ENCODE data around the gene PCDHGA12.

PCDHGA12 gene

GRCh38 chr5:141420855-141421488 is 9.3 kb upstream of the PCDHGA12 start, which contains the start of gene PCDHGA11:
PCDHGA11 (plus strand) TSS chr5:141421051; CDS start chr5:141421228, 177 bp downstream.
- no peak within 1 kb of the TSS for H3K4ac ChIP-seq (ENCODE audit: low read depth, low read length)
- H3K79me1 ChIP-seq (ENCODE audit: low read length): peaks cover 5% of the 10 kb centered on the region
- no peak within 1 kb of the TSS for H4K8ac ChIP-seq (ENCODE audit: low read depth, low read length)
- no peak within 1 kb of the TSS for H2BK120ac ChIP-seq (ENCODE audit: insufficient read depth, low read length, poor library complexity)
- H4K12ac ChIP-seq (ENCODE audit: low read depth, low read length): no peak within 1 kb of the TSS
- no peaks in the 10 kb centered on the region for H3K79me2 ChIP-seq (ENCODE audit: control insufficient read depth, insufficient read depth, low read length, poor library complexity)
- no peak within 1 kb of the TSS for H2BK5ac ChIP-seq (ENCODE audit: low read depth, low read length, poor library complexity)
- peak; percentile 55 to 88 for DNase-seq
- no peak within 1 kb of the TSS for H3K4me2 ChIP-seq (ENCODE audit: low read length)
- peak within 1 kb of the TSS; percentile 42 for H2AFZ ChIP-seq (ENCODE audit: insufficient read depth, low read length, poor library complexity)
- no peak within 1 kb of the TSS for H3K14ac ChIP-seq (ENCODE audit: low read length)
- no peak within 1 kb of the TSS for H3K27ac ChIP-seq (ENCODE audit: low read depth, low read length)
- WGBS (ENCODE audit: extremely low coverage, insufficient coverage, insufficient read length): no CpG with 5 or more reads among the region's 42 CpGs
- no peak within 1 kb of the TSS for H3K4me3 ChIP-seq (ENCODE audit: low read depth, low read length)
- H3K9ac ChIP-seq (ENCODE audit: low read length): no peak within 1 kb of the TSS
- no peak within 1 kb of the TSS for H3K23ac ChIP-seq (ENCODE audit: low read length)
- H2AK5ac ChIP-seq (ENCODE audit: low read length): no peak within 1 kb of the TSS
- no peak within 1 kb of the TSS for H4K91ac ChIP-seq (ENCODE audit: low read depth, low read length)
- peaks cover 2 to 5% of the 10 kb centered on the region in 2 experiments for H3K4me1 ChIP-seq (ENCODE audit: control insufficient read depth in 1 of 2, insufficient read depth in 2 of 2, low read length in 2 of 2)
- no peaks in the 10 kb centered on the region for H3K27me3 ChIP-seq (ENCODE audit: insufficient read depth, low read length)
- peak within 1 kb of the TSS; percentile 39 for H3K18ac ChIP-seq (ENCODE audit: low read length)
- H3K36me3 ChIP-seq (ENCODE audit: control insufficient read depth in 1 of 2, insufficient read depth in 2 of 2, low read length in 2 of 2): peaks cover 37 to 38% of the 10 kb centered on the region in 2 experiments
- no peak within 1 kb of the TSS for H2BK12ac ChIP-seq (ENCODE audit: low read length)
- H3K9me3 ChIP-seq (ENCODE audit: insufficient read depth, low read depth, low read length): peaks cover 39% of the 10 kb centered on the region

GRCh38 chr5:141421489-141421855 is 8.8 kb upstream of the PCDHGA12 start:
- no peak overlapping the region for H2AFZ ChIP-seq (ENCODE audit: insufficient read depth, low read length, poor library complexity)
- H3K14ac ChIP-seq (ENCODE audit: low read length): no peak overlapping the region
- H4K8ac ChIP-seq (ENCODE audit: low read depth, low read length): no peak overlapping the region
- H2BK5ac ChIP-seq (ENCODE audit: low read depth, low read length, poor library complexity): no peak overlapping the region
- no peak overlapping the region for H3K18ac ChIP-seq (ENCODE audit: low read length)
- H2BK120ac ChIP-seq (ENCODE audit: insufficient read depth, low read length, poor library complexity): no peak overlapping the region
- H2AK5ac ChIP-seq (ENCODE audit: low read length): no peak overlapping the region
- peaks cover 41 to 42% of the 10 kb centered on the region in 2 experiments for H3K36me3 ChIP-seq (ENCODE audit: control insufficient read depth in 1 of 2, insufficient read depth in 2 of 2, low read length in 2 of 2)
- H4K91ac ChIP-seq (ENCODE audit: low read depth, low read length): no peak overlapping the region
- H3K79me2 ChIP-seq (ENCODE audit: control insufficient read depth, insufficient read depth, low read length, poor library complexity): no peaks in the 10 kb centered on the region
- no CpG with 5 or more reads among the region's 13 CpGs for WGBS (ENCODE audit: extremely low coverage, insufficient coverage, insufficient read length)
- H3K27ac ChIP-seq (ENCODE audit: low read depth, low read length): no peak overlapping the region
- DNase-seq: no peak
- H3K4me1 ChIP-seq (ENCODE audit: control insufficient read depth in 1 of 2, insufficient read depth in 2 of 2, low read length in 2 of 2): peaks cover 2 to 5% of the 10 kb centered on the region in 2 experiments
- H2BK12ac ChIP-seq (ENCODE audit: low read length): no peak overlapping the region
- no peak overlapping the region for H3K4ac ChIP-seq (ENCODE audit: low read depth, low read length)
- no peak overlapping the region for H3K9ac ChIP-seq (ENCODE audit: low read length)
- no peak overlapping the region for H3K23ac ChIP-seq (ENCODE audit: low read length)
- no peaks in the 10 kb centered on the region for H3K27me3 ChIP-seq (ENCODE audit: insufficient read depth, low read length)
- peaks cover 41% of the 10 kb centered on the region for H3K9me3 ChIP-seq (ENCODE audit: insufficient read depth, low read depth, low read length)
- no peak overlapping the region for H3K4me3 ChIP-seq (ENCODE audit: low read depth, low read length)
- H4K12ac ChIP-seq (ENCODE audit: low read depth, low read length): no peak overlapping the region
- H3K79me1 ChIP-seq (ENCODE audit: low read length): peaks cover 5% of the 10 kb centered on the region
- no peak overlapping the region for H3K4me2 ChIP-seq (ENCODE audit: low read length)

- peak overlapping the region; percentile 42 for H3K4me3 ChIP-seq (ENCODE audit: low read depth, low read length)
- H3K4me2 ChIP-seq (ENCODE audit: low read length): no peak overlapping the region
- peaks cover 49% of the 10 kb centered on the region for H3K9me3 ChIP-seq (ENCODE audit: insufficient read depth, low read depth, low read length)
- no peaks in the 10 kb centered on the region for H3K79me2 ChIP-seq (ENCODE audit: control insufficient read depth, insufficient read depth, low read length, poor library complexity)
- H4K91ac ChIP-seq (ENCODE audit: low read depth, low read length): no peak overlapping the region
- H4K12ac ChIP-seq (ENCODE audit: low read depth, low read length): no peak overlapping the region
- no peak overlapping the region for H3K9ac ChIP-seq (ENCODE audit: low read length)
- no peak overlapping the region for H2BK5ac ChIP-seq (ENCODE audit: low read depth, low read length, poor library complexity)
- peaks cover 47 to 52% of the 10 kb centered on the region in 2 experiments for H3K36me3 ChIP-seq (ENCODE audit: control insufficient read depth in 1 of 2, insufficient read depth in 2 of 2, low read length in 2 of 2)
- no peak overlapping the region for H3K14ac ChIP-seq (ENCODE audit: low read length)
- no peak overlapping the region for H2BK120ac ChIP-seq (ENCODE audit: insufficient read depth, low read length, poor library complexity)
- DNase-seq: no peak
- no CpG with 5 or more reads among the region's 42 CpGs for WGBS (ENCODE audit: extremely low coverage, insufficient coverage, insufficient read length)
- no peak overlapping the region for H3K18ac ChIP-seq (ENCODE audit: low read length)
- no peak overlapping the region for H2BK12ac ChIP-seq (ENCODE audit: low read length)
- no peak overlapping the region for H4K8ac ChIP-seq (ENCODE audit: low read depth, low read length)
- H3K27me3 ChIP-seq (ENCODE audit: insufficient read depth, low read length): no peaks in the 10 kb centered on the region
- H2AK5ac ChIP-seq (ENCODE audit: low read length): no peak overlapping the region
- H3K27ac ChIP-seq (ENCODE audit: low read depth, low read length): no peak overlapping the region
- no peak overlapping the region for H2AFZ ChIP-seq (ENCODE audit: insufficient read depth, low read length, poor library complexity)
- H3K23ac ChIP-seq (ENCODE audit: low read length): no peak overlapping the region
- H3K4me1 ChIP-seq (ENCODE audit: control insufficient read depth in 1 of 2, insufficient read depth in 2 of 2, low read length in 2 of 2): peaks cover 2 to 5% of the 10 kb centered on the region in 2 experiments
- H3K79me1 ChIP-seq (ENCODE audit: low read length): peaks cover 1% of the 10 kb centered on the region
- H3K4ac ChIP-seq (ENCODE audit: low read depth, low read length): no peak overlapping the region
Measured at GRCh38 chr5:141422742-141423291, 7.5 kb upstream of the PCDHGA12 start.

GRCh38 chr5:141427783-141428426 is 2.4 kb upstream of the PCDHGA12 start:
- H3K79me1 ChIP-seq (ENCODE audit: low read length): no peaks in the 10 kb centered on the region
- H3K9me3 ChIP-seq (ENCODE audit: insufficient read depth, low read depth, low read length): peaks cover 42% of the 10 kb centered on the region
- H3K36me3 ChIP-seq (ENCODE audit: control insufficient read depth in 1 of 2, insufficient read depth in 2 of 2, low read length in 2 of 2): peaks cover 38 to 45% of the 10 kb centered on the region in 2 experiments
- no peaks in the 10 kb centered on the region for H3K27me3 ChIP-seq (ENCODE audit: insufficient read depth, low read length)
- no peak overlapping the region for H4K12ac ChIP-seq (ENCODE audit: low read depth, low read length)
- H2BK12ac ChIP-seq (ENCODE audit: low read length): no peak overlapping the region
- H2BK120ac ChIP-seq (ENCODE audit: insufficient read depth, low read length, poor library complexity): no peak overlapping the region
- no peak overlapping the region for H4K8ac ChIP-seq (ENCODE audit: low read depth, low read length)
- no peak overlapping the region for H3K9ac ChIP-seq (ENCODE audit: low read length)
- no peak overlapping the region for H4K91ac ChIP-seq (ENCODE audit: low read depth, low read length)
- no peaks in the 10 kb centered on the region for H3K4me1 ChIP-seq (ENCODE audit: control insufficient read depth in 1 of 2, insufficient read depth in 2 of 2, low read length in 2 of 2)
- no peak overlapping the region for H3K14ac ChIP-seq (ENCODE audit: low read length)
- no peak overlapping the region for H3K4me2 ChIP-seq (ENCODE audit: low read length)
- no peak overlapping the region for H3K4me3 ChIP-seq (ENCODE audit: low read depth, low read length)
- H3K27ac ChIP-seq (ENCODE audit: low read depth, low read length): no peak overlapping the region
- WGBS (ENCODE audit: extremely low coverage, insufficient coverage, insufficient read length): no CpG with 5 or more reads among the region's 53 CpGs
- no peak overlapping the region for H2AFZ ChIP-seq (ENCODE audit: insufficient read depth, low read length, poor library complexity)
- H3K4ac ChIP-seq (ENCODE audit: low read depth, low read length): no peak overlapping the region
- no peak overlapping the region for H2AK5ac ChIP-seq (ENCODE audit: low read length)
- no peak overlapping the region for H3K18ac ChIP-seq (ENCODE audit: low read length)
- no peaks in the 10 kb centered on the region for H3K79me2 ChIP-seq (ENCODE audit: control insufficient read depth, insufficient read depth, low read length, poor library complexity)
- no peak overlapping the region for H3K23ac ChIP-seq (ENCODE audit: low read length)
- H2BK5ac ChIP-seq (ENCODE audit: low read depth, low read length, poor library complexity): no peak overlapping the region
- no peak for DNase-seq
